Fibroblast of pulmonary artery (primary cell): ENCODE measurements around the gene KANK2.

Source experiments
- DNase-seq: peaks from one replicate; pipeline ENCODE4 v3.0.0-alpha.2; 2010; ENCODE audit warnings: low read depth
- H3K4me3 ChIP-seq: replicated peaks from 2 replicates; pipeline ENCODE4 v1.5.1; 2011; ENCODE audit warnings: low read depth, mild to moderate bottlenecking, control low read depth, low read length, moderate library complexity
- CTCF ChIP-seq: IDR thresholded peaks from 2 replicates; pipeline ENCODE4 v1.5.1; 2011; ENCODE audit warnings: mild to moderate bottlenecking, control low read depth, low read length, inconsistent platforms; ENCODE audit errors: missing control alignments

KANK2 gene

GRCh38 chr19:11197291-11198174 lies at the start of gene KANK2:
KANK2 (minus strand) TSS chr19:11197545; CDS start chr19:11194511, 3,034 bp downstream.
- TF ChIP-seq CTCF = no peak
- peak; percentile 75 for DNase-seq
- H3K4me3 ChIP-seq = peak within 1 kb of the TSS; percentile 92

DNA sequence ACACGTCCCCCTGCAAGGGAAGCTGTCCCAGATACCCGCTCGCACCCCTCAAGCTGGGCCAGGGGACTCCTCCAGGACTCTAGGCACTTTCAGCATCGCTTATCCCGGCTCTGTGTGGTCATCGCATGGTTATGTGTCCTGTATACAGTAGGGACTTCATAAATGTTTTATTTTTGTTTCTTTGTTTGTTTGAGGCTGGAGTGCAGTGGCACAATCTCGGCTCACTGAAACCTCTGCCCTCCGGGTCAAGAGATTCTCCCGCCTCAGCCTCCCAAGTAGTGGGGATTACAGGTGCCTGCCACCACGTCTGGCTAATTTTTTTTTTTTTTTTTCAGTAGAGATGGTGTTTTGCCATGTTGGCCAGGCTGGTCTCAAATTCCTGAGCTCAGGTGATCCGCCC lies 49.6 kb upstream of the KANK2 start:
- DNase-seq = no peak
- no peak overlapping the region for H3K4me3 ChIP-seq
- TF ChIP-seq CTCF = no peak

- H3K4me3 ChIP-seq = no peak overlapping the region
- TF ChIP-seq CTCF = no peak
- DNase-seq = no peak
Measured at GRCh38 chr19:11244846-11245589, 47.7 kb upstream of the KANK2 start.

DNA sequence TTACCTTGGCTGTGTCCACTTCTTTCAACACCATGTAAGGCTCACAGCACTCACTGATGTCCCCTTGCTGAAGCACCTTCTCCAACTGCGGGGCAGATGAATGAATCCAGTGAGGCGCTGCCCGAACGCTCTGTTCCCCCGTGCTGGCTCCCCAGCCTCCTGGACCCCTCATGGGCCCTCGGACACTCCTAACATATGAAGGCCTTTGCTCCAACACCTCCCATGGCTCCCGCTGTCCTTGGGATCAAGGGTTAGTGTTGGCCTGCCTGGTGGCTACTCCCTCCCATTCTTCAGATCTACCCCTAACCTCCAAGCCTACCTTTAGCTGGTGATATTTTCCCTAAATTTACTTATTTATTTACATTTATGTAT lies 46.4 kb upstream of the KANK2 start:
- no peak for TF ChIP-seq CTCF
- no peak for DNase-seq
- H3K4me3 ChIP-seq = no peak overlapping the region

GRCh38 chr19:11242864-11243797 lies 45.8 kb upstream of the KANK2 start:
- DNase-seq = peak; percentile 80
- H3K4me3 ChIP-seq = no peak overlapping the region
- TF ChIP-seq CTCF = peak; percentile 50

DNA sequence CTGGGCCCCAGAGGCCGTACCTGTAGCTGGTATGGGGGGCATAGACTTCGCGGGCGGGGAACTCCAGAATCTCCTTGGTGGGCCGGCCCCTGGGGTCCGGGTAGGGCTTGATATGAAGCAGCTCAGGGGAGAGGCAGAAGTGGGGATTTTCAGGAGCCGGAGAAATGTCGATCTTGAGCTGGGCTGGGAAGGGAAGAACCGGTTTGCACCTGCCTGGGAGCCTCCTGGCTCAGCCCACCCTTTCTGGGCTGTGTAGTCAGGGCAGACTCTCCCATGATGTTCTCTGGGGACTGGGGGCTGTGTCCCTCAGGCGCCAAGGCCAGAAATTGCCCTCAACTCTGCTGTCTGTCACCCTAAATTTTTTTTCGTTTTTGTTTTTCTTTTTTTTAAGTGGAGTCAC lies 44.7 kb upstream of the KANK2 start:
- no peak for TF ChIP-seq CTCF
- DNase-seq = no peak
- no peak overlapping the region for H3K4me3 ChIP-seq
